GM23338 (cell line): ENCODE measurements around the gene TRMT11. TPM values are rescaled to one million over a fixed set of nuclear protein-coding genes. Genes with fewer than 3 reads are reported as not detected.
A peak's percentile ranks its signal among the peaks of the same experiment; 100 is the strongest.
"Not testable (repeated sequence)": the region's sequence is repeated elsewhere in the genome, so short reads cannot be mapped to it uniquely, and the experiment has no call there.

Source experiments
- ATAC-seq: fragments of 200-7000 bp; cut with Tn5 transposase; 3 replicates; pipeline ENCODE4 v1.9.1; 2020
- DNase-seq: peaks from one replicate; pipeline ENCODE4 v3.0.0-alpha.2; 2015; ENCODE audit warnings: low spot score
- H2AFZ ChIP-seq: fragments of 200-600 bp; sonication (generic); 2 replicates; pipeline ENCODE4 v1.8.0; 2016; ENCODE audit warnings: antibody characterized with exemption, mild to moderate bottlenecking, moderate library complexity
- H3F3A ChIP-seq: fragments of 200-600 bp; sonication (generic); replicated peaks from 2 replicates; pipeline ENCODE4 v1.8.0; 2017; ENCODE audit warnings: antibody characterized with exemption, mixed run types, low read depth
- H3K27ac ChIP-seq: fragments of 200-600 bp; sonication (generic); 2 replicates; pipeline ENCODE4 v1.6.1; 2016; ENCODE audit warnings: low read depth
- H3K27me3 ChIP-seq: fragments of 200-600 bp; sonication (generic); 2 replicates; pipeline ENCODE4 v1.8.0; 2016; ENCODE audit warnings: mild to moderate bottlenecking, mixed run types, moderate library complexity; ENCODE audit not compliant: insufficient read depth
- H3K36me3 ChIP-seq: fragments of 200-600 bp; sonication (generic); 2 replicates; pipeline ENCODE4 v1.8.0; 2016; ENCODE audit warnings: mild to moderate bottlenecking; ENCODE audit not compliant: insufficient read depth
- H3K4me1 ChIP-seq: fragments of 200-600 bp; sonication (generic); 2 replicates; pipeline ENCODE4 v1.8.0; 2016; ENCODE audit warnings: mild to moderate bottlenecking, moderate library complexity; ENCODE audit not compliant: insufficient read depth
- H3K4me2 ChIP-seq: fragments of 200-600 bp; sonication (generic); 2 replicates; pipeline ENCODE4 v1.7.1; 2017; ENCODE audit warnings: mixed run types
- H3K4me3 ChIP-seq: fragments of 200-600 bp; sonication (generic); 2 replicates; pipeline ENCODE4 v1.6.1; 2016; ENCODE audit warnings: mixed run types
- H3K79me2 ChIP-seq: fragments of 200-600 bp; sonication (generic); replicated peaks from 2 replicates; pipeline ENCODE4 v1.8.0; 2017; ENCODE audit warnings: mild to moderate bottlenecking; ENCODE audit not compliant: insufficient read depth
- H3K9me2 ChIP-seq: fragments of 200-600 bp; sonication (generic); 2 replicates; pipeline ENCODE4 v1.8.0; 2017; ENCODE audit not compliant: insufficient read depth
- H4K20me1 ChIP-seq: fragments of 200-600 bp; sonication (generic); replicated peaks from 2 replicates; pipeline ENCODE4 v1.8.0; 2017; ENCODE audit warnings: mild to moderate bottlenecking; ENCODE audit not compliant: insufficient read depth
- H3K27ac Mint-ChIP-seq: 2 replicates; pipeline ENCODE4 v1.8.0; 2020; ENCODE audit warnings: inconsistent platforms, mild to moderate bottlenecking, moderate library complexity, mixed read lengths
- H3K27me3 Mint-ChIP-seq: 3 replicates; pipeline ENCODE4 v1.8.0; 2022; ENCODE audit warnings: low read depth, mild to moderate bottlenecking, moderate library complexity, mixed read lengths, inconsistent platforms; ENCODE audit not compliant: insufficient read depth, poor library complexity
- H3K36me3 Mint-ChIP-seq: 3 replicates; pipeline ENCODE4 v1.8.0; 2021; ENCODE audit warnings: low read depth, mild to moderate bottlenecking, inconsistent platforms, moderate library complexity, mixed read lengths
- H3K4me1 Mint-ChIP-seq: 3 replicates; pipeline ENCODE4 v1.8.0; 2020; ENCODE audit warnings: mild to moderate bottlenecking, inconsistent platforms, mixed read lengths
- H3K4me3 Mint-ChIP-seq: 3 replicates; pipeline ENCODE4 v1.8.0; 2021; ENCODE audit warnings: moderate library complexity, mild to moderate bottlenecking, inconsistent platforms, mixed read lengths
- H3K9me3 Mint-ChIP-seq: 3 replicates; pipeline ENCODE4 v1.8.0; 2020; ENCODE audit warnings: moderate library complexity, mild to moderate bottlenecking, inconsistent platforms, mixed read lengths
- ETS1 ChIP-seq: IDR thresholded peaks from 2 replicates; pipeline ENCODE4 v1.6.1; 2016; ENCODE audit warnings: antibody characterized with exemption
- POLR2AphosphoS5 ChIP-seq: IDR thresholded peaks from 2 replicates; pipeline ENCODE4 v1.6.1; 2016; ENCODE audit warnings: antibody characterized with exemption, low read depth
- REST ChIP-seq: IDR thresholded peaks from one replicate; pipeline ENCODE4 v1.6.1; 2018; ENCODE audit warnings: antibody characterized with exemption; ENCODE audit not compliant: unreplicated experiment
- STAT1 ChIP-seq: IDR thresholded peaks from one replicate; pipeline ENCODE4 v1.6.1; 2016; ENCODE audit warnings: antibody characterized with exemption; ENCODE audit not compliant: unreplicated experiment
- ZNF462 ChIP-seq: fragments of 250-450 bp; sonication (Bioruptor Pico); IDR thresholded peaks from 2 replicates; pipeline ENCODE4 v1.5.0; 2020; ENCODE audit warnings: mild to moderate bottlenecking, moderate library complexity
- polyA plus RNA-seq: library from polyadenylated mRNA; unstranded; fragments of >200 nt; fragmentation: Nextera tagmentation; extraction: Ambion mirVana; gene quantifications from 2 replicates; pipeline ENCODE4 v1.2.1, GENCODE V29; 2016
- total RNA-seq: library from RNA; depleted of rRNA; stranded (reverse); fragments of >200 nt; shearing (Covaris generic); gene quantifications from 2 replicates; pipeline ENCODE4 v1.2.3, GENCODE V29; 2014

TRMT11 gene
- total and polyA plus RNA-seq, 2 experiments from 2014 or later = 49.5 to 50.9 TPM

DNA sequence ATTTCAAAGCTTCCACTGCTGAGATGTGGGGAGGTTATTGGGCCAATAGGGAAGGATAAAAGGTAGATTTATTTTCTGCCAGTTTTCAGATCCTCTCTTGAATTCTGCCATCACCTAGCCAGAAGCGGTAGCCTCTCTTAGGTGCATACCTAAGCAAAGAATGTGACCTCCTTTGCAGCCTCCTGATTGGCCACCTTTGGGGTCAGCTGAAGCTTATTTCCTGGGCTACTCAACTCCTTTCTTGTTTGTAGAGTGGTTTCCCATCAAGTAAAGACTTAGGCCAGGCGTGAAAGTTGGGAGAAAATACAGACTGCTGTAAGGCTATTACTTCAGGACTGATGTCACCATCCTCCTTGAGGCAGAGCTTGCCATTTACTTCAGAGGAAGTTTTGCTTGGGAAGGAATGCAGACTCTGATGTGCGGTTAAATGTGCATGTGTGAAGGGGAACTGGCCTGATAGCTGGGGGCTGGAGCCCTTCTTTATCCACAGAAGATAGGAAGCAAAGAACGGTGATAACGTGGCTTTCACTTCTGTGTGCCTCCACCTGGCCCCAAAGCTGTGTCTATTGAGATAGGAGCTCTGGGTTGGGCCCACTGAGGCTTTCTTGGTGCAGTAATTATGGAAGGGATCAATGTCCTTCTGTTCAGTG, 70.1 kb downstream of the TRMT11 start:
- Histone ChIP-seq H3K9me2 (no peaks in the 10 kb centered on the region; the same call in 1 of the 2 replicates), H3K79me2 (no peaks in the 10 kb centered on the region), H3F3A (no peaks in the 10 kb centered on the region), H2AFZ (no peak overlapping the region), H3K36me3 (no peaks in the 10 kb centered on the region), H3K4me3 (no peak overlapping the region), H3K27ac (no peak overlapping the region), H3K4me1 (no peaks in the 10 kb centered on the region), H3K4me2 (no peak overlapping the region), H4K20me1 (no peaks in the 10 kb centered on the region; the same call in 1 of the 2 replicates), H3K27me3 (no peaks in the 10 kb centered on the region)
- no peak overlapping the region for H3K27ac Mint-ChIP-seq
- no peak overlapping the region for H3K4me3 Mint-ChIP-seq
- peaks cover 4% of the 10 kb centered on the region for H3K27me3 Mint-ChIP-seq
- H3K36me3 Mint-ChIP-seq = 0 out of 3 replicates have a peak, but pooled peaks cover 2% of the 10 kb centered on the region
- ATAC-seq = peak; percentile 63
- H3K4me1 Mint-ChIP-seq = peaks cover 5% of the 10 kb centered on the region
- no peak for TF ChIP-seq ZNF462 (CRISPR knock-in tag)
- no peak for TF ChIP-seq POLR2AphosphoS5
- no peak for TF ChIP-seq ETS1
- no peak for TF ChIP-seq REST
- no peak for TF ChIP-seq STAT1
- peak; percentile 32 for DNase-seq
- H3K9me3 Mint-ChIP-seq = no peaks in the 10 kb centered on the region; the same call in 2 of the 3 replicates

- H3K27ac ChIP-seq, ATAC-seq, H3K27me3 Mint-ChIP-seq, H3K4me3 ChIP-seq, H3F3A ChIP-seq, H3K4me2 ChIP-seq, DNase-seq, H3K4me1 Mint-ChIP-seq, H4K20me1 ChIP-seq, H3K4me3 Mint-ChIP-seq, H2AFZ ChIP-seq, H3K27ac Mint-ChIP-seq, H3K36me3 ChIP-seq, H3K27me3 ChIP-seq, H3K4me1 ChIP-seq, H3K9me2 ChIP-seq, H3K79me2 ChIP-seq, H3K9me3 Mint-ChIP-seq, H3K36me3 Mint-ChIP-seq: not testable (repeated sequence)
Observed at GRCh38 chr6:126058085-126058484, 71.7 kb downstream of the TRMT11 start.
